ENCODE results near the gene UBD.

Gene UBD

DNA sequence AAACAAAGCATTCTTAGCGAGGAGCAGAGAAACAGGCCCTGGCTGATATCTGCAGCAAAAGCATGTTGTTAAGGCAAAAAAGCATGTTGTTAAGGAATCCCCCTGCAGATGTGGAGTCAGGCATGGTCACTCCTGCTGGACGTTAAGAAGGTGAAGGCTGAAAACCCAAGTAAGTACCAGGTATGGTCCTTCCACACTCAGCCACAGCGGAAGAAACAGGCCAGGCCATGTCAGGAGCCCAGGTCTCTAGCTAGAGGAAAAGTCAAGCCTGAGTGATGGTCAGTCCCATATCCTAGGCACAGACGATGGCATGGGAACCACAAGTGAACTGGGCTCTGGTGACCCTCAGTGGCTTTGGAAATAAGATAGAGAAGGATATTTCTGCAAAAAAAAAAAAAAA is 39.3 kb downstream of the UBD start:
- Histone ChIP-seq H3K4me3 (ENCODE audit: severe bottlenecking) (no peak overlapping the region), H3K27me3 (ENCODE audit: insufficient read depth, poor library complexity, severe bottlenecking) (peaks cover 10% of the 10 kb centered on the region), H3K27ac (ENCODE audit: poor library complexity, severe bottlenecking) (no peak overlapping the region), H3K9me3 (ENCODE audit: severe bottlenecking) (peaks cover 4% of the 10 kb centered on the region), H3K36me3 (ENCODE audit: low read depth) (no peaks in the 10 kb centered on the region), H3K4me1 (ENCODE audit: insufficient read depth, poor library complexity, severe bottlenecking) (peaks cover 3% of the 10 kb centered on the region)
- ATAC-seq (ENCODE audit: low read depth) (no peak), DNase-seq (ENCODE audit: low spot score) (no peak)
- TF ChIP-seq, protein P1, sequence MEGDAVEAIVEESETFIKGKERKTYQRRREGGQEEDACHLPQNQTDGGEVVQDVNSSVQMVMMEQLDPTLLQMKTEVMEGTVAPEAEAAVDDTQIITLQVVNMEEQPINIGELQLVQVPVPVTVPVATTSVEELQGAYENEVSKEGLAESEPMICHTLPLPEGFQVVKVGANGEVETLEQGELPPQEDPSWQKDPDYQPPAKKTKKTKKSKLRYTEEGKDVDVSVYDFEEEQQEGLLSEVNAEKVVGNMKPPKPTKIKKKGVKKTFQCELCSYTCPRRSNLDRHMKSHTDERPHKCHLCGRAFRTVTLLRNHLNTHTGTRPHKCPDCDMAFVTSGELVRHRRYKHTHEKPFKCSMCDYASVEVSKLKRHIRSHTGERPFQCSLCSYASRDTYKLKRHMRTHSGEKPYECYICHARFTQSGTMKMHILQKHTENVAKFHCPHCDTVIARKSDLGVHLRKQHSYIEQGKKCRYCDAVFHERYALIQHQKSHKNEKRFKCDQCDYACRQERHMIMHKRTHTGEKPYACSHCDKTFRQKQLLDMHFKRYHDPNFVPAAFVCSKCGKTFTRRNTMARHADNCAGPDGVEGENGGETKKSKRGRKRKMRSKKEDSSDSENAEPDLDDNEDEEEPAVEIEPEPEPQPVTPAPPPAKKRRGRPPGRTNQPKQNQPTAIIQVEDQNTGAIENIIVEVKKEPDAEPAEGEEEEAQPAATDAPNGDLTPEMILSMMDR (IDR thresholded peaks at IDR 0.05; ENCODE audit: poor library complexity, severe bottlenecking) = no peak

DNA sequence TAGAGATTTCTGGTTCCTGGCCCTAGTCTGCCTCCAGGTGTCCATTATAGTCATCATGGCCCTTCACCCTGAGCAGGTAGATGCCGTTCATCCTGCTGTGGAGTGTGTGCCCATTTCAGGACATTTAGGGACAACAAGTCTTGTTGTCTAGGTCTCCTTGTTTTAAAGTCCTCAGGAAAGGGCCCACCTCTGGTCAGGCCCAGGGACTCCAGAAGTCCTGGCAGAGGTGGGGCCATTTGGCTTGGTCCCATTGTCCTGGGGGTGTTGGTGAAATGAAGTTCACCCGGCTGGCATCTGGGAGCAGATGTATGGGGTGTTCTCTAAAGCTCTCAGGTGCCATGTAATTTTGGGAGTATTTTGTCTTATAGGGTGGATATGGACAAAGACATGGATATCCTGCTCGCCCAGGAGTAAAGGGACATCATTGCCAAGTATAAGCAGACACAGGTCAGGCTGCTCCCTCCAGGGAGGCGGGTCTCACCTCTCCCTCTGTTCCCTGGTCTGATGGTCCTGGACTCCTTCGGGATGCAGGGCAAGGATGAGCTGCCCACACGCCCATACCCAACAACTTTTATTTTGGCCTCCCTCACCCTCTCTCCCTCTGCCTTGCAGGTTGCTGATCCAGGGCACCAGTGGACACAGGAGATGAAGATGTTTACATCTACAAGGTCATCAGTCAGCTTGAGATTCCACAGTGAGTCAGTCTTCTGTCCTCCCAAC is 40.1 kb downstream of the UBD start:
- peaks cover 4% of the 10 kb centered on the region for H3K9me3 ChIP-seq (ENCODE audit: severe bottlenecking)
- H3K27ac ChIP-seq (ENCODE audit: poor library complexity, severe bottlenecking) = no peak overlapping the region
- TF ChIP-seq, protein P1 (IDR thresholded peaks at IDR 0.05; ENCODE audit: poor library complexity, severe bottlenecking) = no peak
- H3K27me3 ChIP-seq (ENCODE audit: insufficient read depth, poor library complexity, severe bottlenecking) = peaks cover 2% of the 10 kb centered on the region
- DNase-seq (ENCODE audit: low spot score) (no peak), ATAC-seq (ENCODE audit: low read depth) (no peak)
- H3K36me3 ChIP-seq (ENCODE audit: low read depth) = no peaks in the 10 kb centered on the region
- H3K4me1 ChIP-seq (ENCODE audit: insufficient read depth, poor library complexity, severe bottlenecking) = peaks cover 3% of the 10 kb centered on the region
- no peak overlapping the region for H3K4me3 ChIP-seq (ENCODE audit: severe bottlenecking)

DNA sequence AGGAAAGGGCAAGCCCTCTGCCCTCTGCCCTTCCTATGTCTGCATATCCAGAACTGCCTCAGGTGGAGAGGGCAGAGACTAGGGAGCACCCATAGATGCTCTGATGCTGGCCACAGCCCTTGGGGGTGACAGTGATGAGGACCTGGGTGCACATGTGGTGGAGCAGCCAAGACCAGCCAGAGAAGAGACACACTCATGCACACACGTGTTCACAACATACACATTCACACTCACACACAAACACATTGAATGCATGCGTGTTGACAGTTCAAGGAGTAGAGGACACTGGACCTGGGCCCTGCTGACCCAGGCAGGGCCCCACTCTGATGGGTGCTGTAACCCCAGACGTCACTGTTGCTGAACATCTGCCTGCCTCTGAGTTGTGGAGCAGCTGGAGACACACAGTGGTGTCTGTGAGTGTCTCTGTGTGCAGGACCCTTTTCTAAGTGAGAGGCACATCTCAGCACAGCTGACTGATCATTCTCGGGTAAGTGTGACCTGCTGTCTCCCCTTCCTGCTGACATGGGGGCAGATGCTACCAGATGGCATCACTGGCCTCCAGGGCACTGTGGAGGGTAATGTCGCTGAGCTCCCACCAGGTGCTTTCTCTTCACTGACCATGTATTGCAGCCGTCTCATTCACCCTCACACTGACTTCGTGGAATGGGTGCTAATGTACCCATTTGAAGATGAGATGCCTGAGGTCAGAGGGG is 41.6 kb downstream of the UBD start:
- Histone ChIP-seq H3K36me3 (ENCODE audit: low read depth) (no peaks in the 10 kb centered on the region), H3K9me3 (ENCODE audit: severe bottlenecking) (no peaks in the 10 kb centered on the region), H3K27ac (ENCODE audit: poor library complexity, severe bottlenecking) (no peak overlapping the region), H3K4me1 (ENCODE audit: insufficient read depth, poor library complexity, severe bottlenecking) (peaks cover 3% of the 10 kb centered on the region), H3K27me3 (ENCODE audit: insufficient read depth, poor library complexity, severe bottlenecking) (no peaks in the 10 kb centered on the region), H3K4me3 (ENCODE audit: severe bottlenecking) (no peak overlapping the region)
- DNase-seq (ENCODE audit: low spot score) = no peak
- no peak for ATAC-seq (ENCODE audit: low read depth)
- TF ChIP-seq, protein P1 (IDR thresholded peaks at IDR 0.05; ENCODE audit: poor library complexity, severe bottlenecking) = no peak

DNA sequence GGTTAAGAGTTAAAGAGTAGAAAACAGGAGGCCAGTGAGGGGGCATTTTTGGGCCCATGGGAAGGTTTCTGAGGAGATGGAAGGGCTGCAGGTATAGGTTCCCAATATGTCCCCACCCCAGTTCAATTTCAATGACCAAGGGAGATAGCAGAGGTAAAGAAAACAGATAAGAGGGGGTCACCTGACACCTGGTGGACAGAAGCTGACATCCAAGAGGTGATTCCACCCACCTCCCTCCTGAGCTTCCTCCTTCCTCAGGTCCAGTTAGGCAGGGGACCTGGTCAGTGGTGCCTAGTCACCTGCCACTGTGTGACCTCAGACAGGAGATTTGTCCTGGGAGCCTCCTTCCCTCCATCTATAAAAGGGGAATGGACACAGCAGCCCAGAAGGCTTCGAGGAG is 42.3 kb downstream of the UBD start:
- H3K4me1 ChIP-seq (ENCODE audit: insufficient read depth, poor library complexity, severe bottlenecking) = peaks cover 3% of the 10 kb centered on the region
- no peak overlapping the region for H3K4me3 ChIP-seq (ENCODE audit: severe bottlenecking)
- DNase-seq (ENCODE audit: low spot score) (no peak), ATAC-seq (ENCODE audit: low read depth) (no peak)
- H3K27ac ChIP-seq (ENCODE audit: poor library complexity, severe bottlenecking) = no peak overlapping the region
- no peaks in the 10 kb centered on the region for H3K27me3 ChIP-seq (ENCODE audit: insufficient read depth, poor library complexity, severe bottlenecking)
- TF ChIP-seq, protein P1 (IDR thresholded peaks at IDR 0.05; ENCODE audit: poor library complexity, severe bottlenecking) = no peak
- H3K9me3 ChIP-seq (ENCODE audit: severe bottlenecking) = no peaks in the 10 kb centered on the region
- no peaks in the 10 kb centered on the region for H3K36me3 ChIP-seq (ENCODE audit: low read depth)

DNA sequence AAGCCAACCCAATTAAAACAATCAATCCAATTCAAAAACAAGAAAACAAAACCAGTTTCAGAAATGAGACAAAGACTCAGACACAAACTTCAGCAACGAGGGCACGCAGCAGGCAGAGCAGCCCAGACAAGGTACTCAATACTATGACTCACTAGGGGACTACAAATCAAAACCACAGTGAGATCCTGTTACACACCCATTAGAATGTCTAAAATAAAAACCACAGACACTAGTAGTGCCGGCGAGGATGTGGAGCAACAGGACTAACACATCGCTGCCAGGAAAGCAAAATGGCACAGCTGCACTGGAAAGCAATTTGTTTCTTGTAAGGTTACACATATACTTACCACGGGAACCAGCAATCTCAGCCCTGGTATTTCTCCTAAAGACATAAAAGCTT is 43.4 kb downstream of the UBD start:
- ATAC-seq (ENCODE audit: low read depth) = peak; percentile 100
- Histone ChIP-seq H3K36me3 (ENCODE audit: low read depth) (no peaks in the 10 kb centered on the region), H3K4me3 (ENCODE audit: severe bottlenecking) (no peak overlapping the region), H3K4me1 (ENCODE audit: insufficient read depth, poor library complexity, severe bottlenecking) (peaks cover 3% of the 10 kb centered on the region), H3K27ac (ENCODE audit: poor library complexity, severe bottlenecking) (no peak overlapping the region), H3K27me3 (ENCODE audit: insufficient read depth, poor library complexity, severe bottlenecking) (no peaks in the 10 kb centered on the region), H3K9me3 (ENCODE audit: severe bottlenecking) (no peaks in the 10 kb centered on the region)
- TF ChIP-seq, protein P1 (IDR thresholded peaks at IDR 0.05; ENCODE audit: poor library complexity, severe bottlenecking) = no peak
- DNase-seq (ENCODE audit: low spot score) = no peak
